Aorta (tissue), 5 donors: Measurements from ENCODE around the gene PER2. TPM values are rescaled to one million over a fixed set of nuclear protein-coding genes. Genes with fewer than 3 reads are reported as not detected.
A peak's percentile ranks its signal among the peaks of the same experiment; 100 is the strongest.
"Not testable (repeated sequence)": the region's sequence is repeated elsewhere in the genome, so short reads cannot be mapped to it uniquely, and the experiment has no call there.

Experiments
- ATAC-seq: fragments of 200-7000 bp; cut with Tn5 transposase; one replicate; pipeline ENCODE4 v1.9.1; 2022; ENCODE audit warnings: moderate library complexity; ENCODE audit not compliant: low FRiP score
- DNase-seq, 2 donors: peaks; one replicate each; pipeline ENCODE4 v3.0.0-alpha.2; 2020
- H3K27ac ChIP-seq, 2 donors: one replicate each; pipeline ENCODE4 v1.5.1; 2013; ENCODE audit warnings: low read length in 2 of 2, mild to moderate bottlenecking in 2 of 2, moderate library complexity in 2 of 2, control low read depth in 1 of 2, inconsistent platforms in 1 of 2, low read depth in 1 of 2
- H3K27me3 ChIP-seq, 2 donors: one replicate each; pipeline ENCODE4 v1.6.1; 2013; ENCODE audit warnings: control low read depth in 1 of 2, low read length in 1 of 2, mild to moderate bottlenecking in 1 of 2, moderate library complexity in 1 of 2; ENCODE audit not compliant: insufficient read depth in 2 of 2, control insufficient read depth in 1 of 2
- H3K36me3 ChIP-seq, 2 donors: one replicate each; pipeline ENCODE4 v1.6.1; 2013; ENCODE audit warnings: control low read depth in 1 of 2, low read length in 1 of 2, mild to moderate bottlenecking in 1 of 2; ENCODE audit not compliant: insufficient read depth in 2 of 2, control insufficient read depth in 1 of 2
- H3K4me1 ChIP-seq, 2 donors: one replicate each; pipeline ENCODE4 v1.6.1; 2013; ENCODE audit warnings: low read length in 2 of 2, control low read depth in 1 of 2, mild to moderate bottlenecking in 1 of 2, moderate library complexity in 1 of 2; ENCODE audit not compliant: insufficient read depth in 2 of 2, control insufficient read depth in 1 of 2
- H3K4me3 ChIP-seq, 2 donors: one replicate each; pipeline ENCODE4 v1.5.1; 2013; ENCODE audit warnings: low read length in 2 of 2, control low read depth in 1 of 2, mild to moderate bottlenecking in 1 of 2
- H3K9me3 ChIP-seq: one replicate; pipeline ENCODE4 v1.6.1; 2013; ENCODE audit warnings: mild to moderate bottlenecking, low read length; ENCODE audit not compliant: control insufficient read depth
- WGBS, 2 donors: extraction: QIAGEN DNeasy Blood & Tissue Kit; methylation state at CpG; one replicate each; pipeline ENCODE4 v1.1.7; 2013; 5-methylcytosine and 5-hydroxymethylcytosine counted together
- intact Hi-C, 2 donors: fragments of 100-400 bp; cut with DNase I; formaldehyde crosslinking; loops; one replicate each; pipeline versions ENCODE4 v1.14.2 to v1.15.0; 2022
- polyA plus RNA-seq, 2 donors: library from polyadenylated mRNA; stranded (reverse); fragments of 200-250 nt; gene quantifications; one replicate each; pipeline ENCODE4 v1.2.3, GENCODE V29; 2013
- total RNA-seq, 2 donors: library from RNA; stranded (reverse); fragmentation: NEBNext Ultra II Directional; extraction: Animal tissue kit (Norgen Biotek cat#: 25700); gene quantifications; one replicate each; pipeline ENCODE4 v1.2.1, GENCODE V29; 2021
- donor health status: healthy with polysubstance abuse.
- donor health status: Bipolar disorder and iron deficiency.
- donor health status: DM: no; HTN: no; CAD: no.
- donor health status: DM: no; HTN: no; CAD: no.
- donor health status: DM: yes; HTN: yes; CAD: no.

Gene PER2
- total and polyA plus RNA-seq, 4 donors = 2.0 to 25.1 (median 14.1) TPM

GRCh38 chr2:238315031-238315595 lies 26.7 kb upstream of the PER2 start:
- intact Hi-C loops = no loop called here
- WGBS, 2 donors = 94 to 95% methylated on average over 13 of the region's 13 CpGs
- Histone ChIP-seq H3K27me3 (no peaks in the 10 kb centered on the region), H3K4me3 (no peak overlapping the region), H3K4me1 (no peaks in the 10 kb centered on the region), H3K9me3 (no peaks in the 10 kb centered on the region), H3K36me3 (no peaks in the 10 kb centered on the region), H3K27ac (no peak overlapping the region)
- DNase-seq (no peak), ATAC-seq (peak; percentile 28)

DNA sequence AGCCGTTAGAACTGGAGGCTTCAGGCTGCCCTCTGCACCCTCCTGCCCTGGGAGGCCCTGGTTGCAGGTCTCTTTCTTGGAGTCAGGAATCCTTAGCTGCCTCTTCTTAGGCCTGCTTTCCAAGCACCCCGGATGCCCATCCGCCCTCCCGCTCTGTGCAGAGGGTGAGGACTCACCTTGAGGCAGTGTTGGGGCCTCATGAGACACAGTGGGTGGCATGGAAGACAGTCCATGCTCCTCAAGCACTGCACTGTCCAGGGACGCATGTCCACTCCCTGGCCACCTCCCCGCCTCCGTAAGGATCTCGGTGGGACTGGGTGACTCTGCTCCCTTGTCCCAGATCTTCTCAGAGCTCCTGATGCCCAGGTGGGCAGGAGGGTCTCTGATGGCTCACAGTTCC lies 26.2 kb upstream of the PER2 start:
- intact Hi-C loops = no loop called here
- Histone ChIP-seq H3K4me1 (no peaks in the 10 kb centered on the region), H3K9me3 (no peaks in the 10 kb centered on the region), H3K27ac (no peak overlapping the region), H3K4me3 (no peak overlapping the region), H3K27me3 (no peaks in the 10 kb centered on the region), H3K36me3 (no peaks in the 10 kb centered on the region)
- DNase-seq (no peak), ATAC-seq (peak; percentile 42)
- WGBS, 2 donors = 95 to 97% methylated on average over 8 of the region's 8 CpGs

- intact Hi-C loops = no loop called here
- DNase-seq (no peak), ATAC-seq (no peak)
- H3K36me3 ChIP-seq = no peaks in the 10 kb centered on the region
- no peak overlapping the region for H3K27ac ChIP-seq
- WGBS, 2 donors = 87 to 88% methylated on average over 2 of the region's 2 CpGs
- no peak overlapping the region for H3K4me3 ChIP-seq
- no peaks in the 10 kb centered on the region for H3K27me3 ChIP-seq
- no peaks in the 10 kb centered on the region for H3K4me1 ChIP-seq
- no peaks in the 10 kb centered on the region for H3K9me3 ChIP-seq
Measured at GRCh38 chr2:238313991-238314350, 25.6 kb upstream of the PER2 start.

- H3K9me3 ChIP-seq = no peaks in the 10 kb centered on the region
- H3K4me3 ChIP-seq = no peak overlapping the region
- H3K27me3 ChIP-seq = no peaks in the 10 kb centered on the region
- H3K4me1 ChIP-seq = no peaks in the 10 kb centered on the region
- ATAC-seq (no peak), DNase-seq (no peak)
- H3K27ac ChIP-seq = no peak overlapping the region
- intact Hi-C loops = no loop called here
- no peaks in the 10 kb centered on the region for H3K36me3 ChIP-seq
- 91% methylated on average over 8 of the region's 8 CpGs for WGBS, 2 donors
Measured at GRCh38 chr2:238313289-238313990, 25.0 kb upstream of the PER2 start.

GRCh38 chr2:238310721-238311120 lies 22.3 kb upstream of the PER2 start:
- ATAC-seq, H3K4me3 ChIP-seq, H3K4me1 ChIP-seq, intact Hi-C loops, H3K27ac ChIP-seq, H3K9me3 ChIP-seq, H3K36me3 ChIP-seq, DNase-seq, H3K27me3 ChIP-seq: not testable (repeated sequence)
- WGBS, 2 donors = 86 to 89% methylated on average over 14 of the region's 14 CpGs

- 69 to 77% methylated on average over 2 of the region's 2 CpGs for WGBS, 2 donors
- H3K4me1 ChIP-seq = no peaks in the 10 kb centered on the region
- H3K36me3 ChIP-seq = no peaks in the 10 kb centered on the region
- DNase-seq (peak in 1 of 2 donors; percentile 7), ATAC-seq (no peak)
- intact Hi-C loops = no loop called here
- no peaks in the 10 kb centered on the region for H3K27me3 ChIP-seq
- no peak overlapping the region for H3K4me3 ChIP-seq
- no peak overlapping the region for H3K27ac ChIP-seq
- no peaks in the 10 kb centered on the region for H3K9me3 ChIP-seq
Measured at GRCh38 chr2:238308177-238308576, 19.8 kb upstream of the PER2 start.

- Histone ChIP-seq H3K27me3 (no peaks in the 10 kb centered on the region), H3K4me3 (no peak overlapping the region), H3K9me3 (no peaks in the 10 kb centered on the region), H3K36me3 (no peaks in the 10 kb centered on the region), H3K27ac (no peak overlapping the region), H3K4me1 (no peaks in the 10 kb centered on the region)
- ATAC-seq (no peak), DNase-seq (peak in 1 of 2 donors; percentile 61)
- WGBS, 2 donors = 78 to 79% methylated on average over 5 of the region's 5 CpGs
- intact Hi-C loops = no loop called here
Measured at GRCh38 chr2:238306672-238306998, 18.2 kb upstream of the PER2 start.

GRCh38 chr2:238305965-238306671 lies 17.7 kb upstream of the PER2 start:
- WGBS, 2 donors = 80 to 83% methylated on average over 11 of the region's 11 CpGs
- Histone ChIP-seq H3K27me3 (no peaks in the 10 kb centered on the region), H3K9me3 (no peaks in the 10 kb centered on the region), H3K4me3 (no peak overlapping the region), H3K4me1 (no peaks in the 10 kb centered on the region), H3K36me3 (no peaks in the 10 kb centered on the region), H3K27ac (no peak overlapping the region)
- DNase-seq = no peak
- intact Hi-C loops = no loop called here
- no peak for ATAC-seq
